GM15510 (cell line): Measurements from ENCODE around the gene CACNA1D.

ENCODE experiments used
- POLR2A ChIP-seq: IDR thresholded peaks from 3 replicates; pipeline ENCODE4 v1.6.1; 2011; ENCODE audit warnings: borderline replicate concordance; ENCODE audit not compliant: insufficient read length; ENCODE audit errors: extremely low read depth

The CACNA1D gene

DNA sequence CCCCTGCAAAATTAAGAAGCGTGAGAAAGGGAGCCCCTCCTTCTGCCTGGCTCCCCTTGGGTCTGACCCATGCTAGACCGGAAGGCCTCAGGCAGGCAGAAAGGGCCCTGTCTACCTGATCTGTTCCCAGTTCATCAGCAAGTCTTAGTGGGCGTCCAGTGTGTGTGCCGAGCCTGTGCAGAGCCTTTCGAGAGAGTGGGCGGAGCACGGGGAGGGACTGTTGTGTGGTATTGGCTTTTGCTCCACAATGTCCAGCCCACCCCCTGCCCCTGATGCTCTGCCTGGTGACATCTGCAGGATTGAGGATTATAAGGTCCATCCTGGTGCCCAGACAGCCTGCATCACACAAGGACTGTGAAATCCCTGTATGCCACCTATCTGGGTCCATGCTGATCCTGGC lies 268.9 kb downstream of the CACNA1D start:
- no peak for TF ChIP-seq POLR2A

DNA sequence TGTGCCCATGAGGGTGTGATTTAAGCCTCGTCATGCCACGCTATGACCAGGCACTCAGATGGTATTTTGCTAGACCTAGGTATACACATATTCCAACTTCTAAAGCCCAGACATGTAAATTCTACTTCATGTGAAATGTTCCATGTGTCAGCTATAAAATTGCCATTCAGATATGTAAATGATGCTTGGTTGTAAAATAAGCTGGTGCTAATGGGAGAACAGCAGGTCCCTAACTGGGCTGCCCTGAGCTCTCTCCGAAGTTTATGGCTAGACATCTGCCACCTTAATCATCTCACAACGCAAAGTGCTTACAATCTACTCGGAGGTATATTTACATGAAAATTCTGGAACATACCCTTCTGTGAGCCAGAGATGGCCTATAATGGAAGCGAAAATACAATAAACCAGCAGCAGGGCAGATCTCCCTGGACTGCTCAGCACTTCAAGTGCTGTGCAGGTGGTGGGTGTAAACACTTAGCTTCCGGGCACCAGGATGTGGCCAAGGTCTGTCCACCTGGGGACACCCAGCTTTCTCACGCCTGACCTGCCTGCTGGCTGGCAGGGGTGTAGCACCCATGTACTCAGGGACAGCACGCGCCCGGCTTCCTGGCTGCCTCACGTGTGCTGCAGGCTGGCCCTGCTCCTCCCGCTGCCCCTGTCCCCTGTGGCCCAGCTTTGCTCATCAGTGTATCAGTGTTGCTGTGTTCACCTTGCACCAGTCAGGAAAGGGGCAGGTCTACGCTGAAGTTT lies 269.8 kb downstream of the CACNA1D start:
- TF ChIP-seq POLR2A, result no peak

DNA sequence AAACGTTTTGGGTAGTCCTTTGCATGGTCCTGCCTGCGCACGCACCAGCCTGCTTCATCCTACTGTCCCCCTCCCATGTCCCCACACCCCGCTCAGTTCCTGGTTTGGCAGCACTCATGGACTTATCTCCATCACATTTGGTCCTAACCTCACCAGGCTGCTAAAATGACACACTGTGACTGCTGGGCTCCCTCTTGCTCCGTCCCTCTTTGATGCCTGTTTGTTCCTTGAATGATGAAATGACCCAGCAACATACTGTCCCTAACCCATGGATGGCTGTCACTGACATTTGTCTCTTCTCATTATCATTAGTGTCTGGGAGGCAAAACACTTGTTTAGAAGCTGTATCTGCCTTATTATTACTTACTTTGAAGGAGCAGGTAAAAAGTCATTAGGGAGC lies 271.3 kb downstream of the CACNA1D start:
- TF ChIP-seq POLR2A, result no peak

DNA sequence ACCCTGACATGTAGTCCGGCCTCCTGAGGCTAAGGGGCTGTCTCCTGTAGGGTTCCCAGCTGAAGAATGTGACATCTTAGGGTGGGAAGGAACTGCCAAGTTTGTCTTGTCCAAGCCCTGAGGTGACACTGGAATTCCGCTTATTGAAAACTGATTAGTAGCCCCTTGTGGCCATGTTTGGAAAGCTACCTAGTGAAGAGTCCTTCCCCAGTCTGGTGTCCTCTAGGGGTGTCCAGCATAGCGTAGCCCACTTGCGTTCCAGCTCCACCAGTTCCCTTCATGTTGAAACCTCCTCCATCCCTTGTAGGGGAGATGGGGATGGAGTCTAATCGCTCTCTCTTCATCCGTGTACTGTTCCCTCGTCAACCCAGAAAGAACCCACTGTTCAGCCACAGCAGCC lies 272.3 kb downstream of the CACNA1D start:
- no peak for TF ChIP-seq POLR2A

DNA sequence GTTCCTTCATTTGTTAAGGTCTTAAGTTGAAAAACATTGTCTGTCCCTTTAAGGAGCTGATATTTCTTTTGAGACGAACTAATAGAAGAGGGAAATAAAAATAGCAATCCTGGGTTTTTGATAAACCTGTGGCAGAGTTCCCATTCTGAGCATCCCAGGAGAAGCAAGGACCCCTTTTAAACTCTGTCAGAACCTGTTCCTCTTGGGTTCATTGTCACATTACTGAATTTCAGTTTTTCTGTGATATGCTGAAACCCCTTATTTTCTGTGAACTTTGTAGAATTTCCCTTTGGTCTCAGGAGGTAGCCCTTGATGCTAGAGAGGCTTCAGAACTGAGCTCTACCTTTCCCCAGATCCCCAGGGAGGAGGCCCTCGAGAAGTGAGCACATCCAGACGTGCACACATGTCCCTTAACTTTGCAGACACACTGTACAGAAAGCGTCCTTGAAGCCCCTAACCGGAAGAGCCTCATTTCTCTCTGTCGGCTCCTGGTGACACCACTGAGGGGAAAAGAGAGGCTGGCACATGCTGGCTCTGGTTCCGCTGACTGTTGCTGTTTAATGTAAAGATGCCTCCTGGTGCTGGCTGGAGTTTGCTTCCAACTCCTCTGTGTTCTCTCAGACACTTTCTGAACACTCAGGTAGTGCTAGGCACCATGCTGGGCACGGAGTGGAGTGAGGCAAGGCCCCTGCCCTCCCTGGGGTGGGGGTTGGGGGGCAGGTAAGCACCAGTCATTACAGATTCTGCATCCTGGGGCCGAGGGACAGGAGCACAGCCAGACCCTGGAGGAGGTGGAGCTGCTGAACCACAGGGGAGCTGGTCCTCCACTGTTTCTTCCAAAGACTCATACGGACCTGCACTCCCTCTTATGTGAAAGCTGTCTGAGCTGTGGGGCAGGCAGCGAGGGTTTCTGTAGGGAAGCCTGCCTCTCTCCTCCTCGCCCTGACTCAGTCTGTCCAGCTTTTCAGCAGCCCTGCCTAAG lies 274.4 kb downstream of the CACNA1D start:
- TF ChIP-seq POLR2A, result no peak

DNA sequence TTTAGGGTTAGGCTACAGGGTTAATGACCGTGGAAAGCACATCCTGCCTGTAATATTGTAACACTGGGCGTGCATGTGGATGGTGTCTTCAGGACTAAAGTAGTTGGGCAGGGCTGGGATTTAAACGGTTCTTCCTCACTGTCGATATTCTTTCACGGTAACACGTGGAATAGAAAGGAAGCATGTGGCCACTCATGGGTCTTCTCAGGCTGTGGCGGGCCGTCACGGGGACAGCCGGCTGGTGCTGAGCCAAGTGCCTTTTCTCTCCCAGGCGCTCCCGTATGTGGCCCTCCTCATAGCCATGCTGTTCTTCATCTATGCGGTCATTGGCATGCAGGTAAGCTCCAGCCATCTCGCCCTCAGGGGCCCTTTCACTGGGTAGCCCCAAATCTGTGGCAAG lies 278.2 kb downstream of the CACNA1D start:
- no peak for TF ChIP-seq POLR2A

DNA sequence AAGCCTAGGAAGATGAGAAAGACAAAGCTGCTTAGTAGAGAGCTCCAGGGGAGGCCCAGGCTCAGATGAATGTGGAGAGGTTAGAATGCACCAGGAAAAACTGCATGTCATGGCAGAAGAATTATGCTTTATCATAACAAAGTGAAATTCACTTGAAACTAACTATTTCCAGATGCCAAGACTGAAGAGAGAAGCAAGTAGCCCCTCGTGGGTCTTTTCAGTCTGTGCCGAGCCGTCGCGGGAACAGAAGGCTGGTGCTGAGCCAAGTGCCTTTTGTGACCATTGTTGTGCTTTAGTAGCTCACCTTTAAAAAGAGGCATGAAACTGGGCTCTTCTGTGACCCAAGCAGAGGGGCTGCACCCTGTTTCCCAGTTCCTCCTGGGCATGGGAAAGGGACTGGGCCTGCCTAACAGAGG lies 278.6 kb downstream of the CACNA1D start:
- TF ChIP-seq POLR2A, result no peak

DNA sequence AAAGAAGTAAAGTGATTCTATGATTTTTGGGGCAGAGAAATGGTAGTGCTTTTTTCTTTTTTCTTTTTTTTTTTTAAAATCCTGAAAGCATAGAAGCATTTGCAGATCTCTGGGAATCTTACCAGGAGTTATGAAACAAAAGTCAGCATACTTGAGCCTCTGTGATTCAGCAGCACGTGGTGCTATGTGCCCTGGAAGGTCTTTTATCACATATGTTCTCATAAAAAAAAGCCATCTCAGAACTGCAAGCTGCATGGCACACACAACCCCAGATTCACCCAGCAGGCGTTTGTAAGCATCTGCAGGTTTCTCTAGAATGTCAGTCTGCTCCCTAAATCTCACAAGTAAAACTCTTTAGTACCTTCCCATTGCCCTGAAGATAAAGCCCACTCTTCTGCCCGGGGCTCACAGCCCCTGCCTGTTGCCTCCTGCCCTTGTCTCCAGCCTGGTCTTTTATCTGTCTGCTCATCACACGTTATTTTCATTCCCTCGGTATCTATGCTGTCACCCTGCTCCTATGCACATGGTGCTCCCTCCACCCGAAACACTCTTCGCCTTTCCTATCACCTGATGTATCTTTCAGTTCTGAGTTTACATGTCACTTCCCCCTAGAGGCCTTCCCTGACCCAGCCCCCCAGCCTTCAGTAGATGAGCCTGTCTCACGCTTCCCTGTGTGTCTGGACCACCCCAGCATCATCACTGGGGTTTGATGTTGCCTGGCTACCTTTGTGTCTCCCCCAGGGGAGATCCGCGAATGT lies 279.4 kb downstream of the CACNA1D start:
- no peak for TF ChIP-seq POLR2A

DNA sequence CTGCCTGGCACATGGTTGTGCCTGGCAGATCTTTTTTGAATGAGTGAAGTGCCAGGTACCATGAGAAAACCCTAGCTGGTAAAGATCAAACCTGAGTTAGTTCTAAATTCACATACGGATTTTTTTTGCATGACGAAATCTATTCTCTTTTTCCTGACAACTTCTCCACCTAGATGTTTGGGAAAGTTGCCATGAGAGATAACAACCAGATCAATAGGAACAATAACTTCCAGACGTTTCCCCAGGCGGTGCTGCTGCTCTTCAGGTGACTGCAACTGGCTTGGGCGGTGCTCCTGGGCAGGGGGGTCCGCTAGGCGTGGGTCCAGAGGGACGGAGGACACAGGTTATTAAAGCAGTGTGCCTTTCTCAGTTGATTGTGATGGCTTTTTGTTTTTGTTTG lies 280.0 kb downstream of the CACNA1D start:
- no peak for TF ChIP-seq POLR2A

DNA sequence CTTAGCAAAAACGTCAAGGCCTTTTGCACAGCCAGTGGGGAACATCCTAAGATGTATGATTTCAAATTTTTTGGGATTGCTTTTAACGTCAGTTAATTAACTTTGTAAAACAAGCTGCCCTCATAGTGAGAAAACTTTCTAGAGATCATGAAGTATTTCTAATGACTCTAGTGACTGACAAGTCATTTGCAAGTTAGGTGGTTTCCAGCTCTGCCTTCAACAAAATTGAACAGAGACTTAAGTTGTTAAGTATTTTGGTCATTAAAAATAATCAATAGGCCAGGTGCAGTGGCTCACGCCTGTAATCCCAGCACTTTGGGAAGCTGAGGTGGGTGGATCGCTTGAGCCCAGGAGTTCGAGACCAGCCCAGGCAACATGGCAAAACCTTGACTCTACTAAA lies 280.6 kb downstream of the CACNA1D start:
- no peak for TF ChIP-seq POLR2A

DNA sequence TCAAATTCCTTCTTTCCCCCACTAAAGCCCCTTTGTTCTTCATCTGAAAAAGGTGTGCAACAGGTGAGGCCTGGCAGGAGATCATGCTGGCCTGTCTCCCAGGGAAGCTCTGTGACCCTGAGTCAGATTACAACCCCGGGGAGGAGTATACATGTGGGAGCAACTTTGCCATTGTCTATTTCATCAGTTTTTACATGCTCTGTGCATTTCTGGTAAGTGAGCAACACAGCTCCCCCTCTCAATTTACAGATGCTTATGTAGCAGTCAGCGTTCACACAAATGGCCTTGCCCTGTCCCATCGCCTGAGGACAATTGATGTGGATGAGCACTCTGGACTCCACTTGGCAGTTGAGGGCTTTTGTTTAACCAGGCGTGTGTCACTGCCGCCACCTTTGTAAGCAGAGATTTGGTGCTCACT lies 281.4 kb downstream of the CACNA1D start:
- no peak for TF ChIP-seq POLR2A

DNA sequence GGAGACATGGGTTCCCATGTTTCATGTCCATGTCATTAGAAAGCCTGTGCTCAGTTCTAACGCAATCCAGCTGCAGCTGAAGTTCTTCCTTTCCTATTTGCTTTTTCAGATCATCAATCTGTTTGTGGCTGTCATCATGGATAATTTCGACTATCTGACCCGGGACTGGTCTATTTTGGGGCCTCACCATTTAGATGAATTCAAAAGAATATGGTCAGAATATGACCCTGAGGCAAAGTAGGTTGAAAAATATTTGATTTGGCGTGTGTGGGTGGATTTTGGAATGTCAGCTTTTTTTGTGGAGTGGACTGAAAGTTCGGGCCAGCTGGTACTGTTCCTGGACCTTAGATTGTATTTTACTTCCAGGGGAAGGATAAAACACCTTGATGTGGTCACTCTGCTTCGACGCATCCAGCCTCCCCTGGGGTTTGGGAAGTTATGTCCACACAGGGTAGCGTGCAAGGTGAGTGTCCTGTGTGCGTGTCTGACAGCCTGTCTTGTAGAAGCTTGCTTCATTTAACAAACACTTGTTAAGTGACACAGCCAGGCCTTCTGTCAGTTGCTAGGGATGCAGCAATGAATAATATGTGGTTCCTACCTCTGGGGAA lies 282.2 kb downstream of the CACNA1D start:
- no peak for TF ChIP-seq POLR2A

DNA sequence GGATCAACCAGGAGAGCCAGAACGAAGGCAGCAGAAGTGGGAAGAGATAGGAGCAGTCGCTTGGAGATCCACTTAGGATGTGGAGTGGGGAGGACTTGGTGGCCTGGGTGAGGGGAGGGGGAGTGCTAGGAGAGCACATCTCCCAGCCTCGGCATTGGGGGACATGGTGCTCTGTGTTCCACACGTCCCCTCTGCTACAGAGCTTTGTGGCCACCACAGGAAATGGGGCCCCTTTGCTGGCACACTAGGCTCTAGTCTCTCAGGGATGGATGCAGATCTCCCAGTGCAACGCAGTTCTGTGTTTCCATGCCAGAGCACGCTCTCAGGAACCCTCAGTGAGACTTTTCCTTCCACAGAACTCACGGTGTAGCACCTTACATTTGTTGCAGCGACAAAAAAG lies 283.1 kb downstream of the CACNA1D start:
- no peak for TF ChIP-seq POLR2A

DNA sequence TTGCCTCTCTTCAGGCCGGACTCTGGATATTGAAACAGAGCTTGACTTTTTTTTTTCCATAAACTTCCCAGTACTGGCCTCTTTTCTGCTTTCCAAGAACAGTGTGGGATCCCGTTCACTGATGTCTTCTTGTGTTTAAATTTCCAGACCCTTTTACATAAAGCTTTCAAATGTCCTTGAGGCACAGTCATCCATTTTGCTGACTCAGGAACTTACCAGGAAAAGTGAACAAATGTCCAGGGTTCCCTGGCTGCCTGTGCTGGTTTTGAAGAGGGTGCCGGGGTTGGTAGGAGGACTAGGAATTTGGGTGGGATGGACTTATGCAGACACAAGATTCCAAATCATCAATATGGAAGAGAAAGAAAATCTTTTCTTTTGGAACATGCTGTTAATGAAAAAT lies 283.7 kb downstream of the CACNA1D start:
- TF ChIP-seq POLR2A, result no peak
